Naive thymus-derived CD4-positive, alpha-beta T cell (primary cell): ENCODE results near the gene POTEB3. TPM values are rescaled to one million over a fixed set of nuclear protein-coding genes. Genes with fewer than 3 reads are reported as not detected.
"Not testable (repeated sequence)": the region's sequence is repeated elsewhere in the genome, so short reads cannot be mapped to it uniquely, and the experiment has no call there.

Experiments
- ATAC-seq: fragments of 150-1000 bp; cut with Tn5 transposase; 2 replicates; pipeline ENCODE4 v1.10.0; 2021; ENCODE audit warnings: mild to moderate bottlenecking, moderate library complexity
- CTCF ChIA-PET: fragments of 350-600 bp; sonication (Branson Sonifier 250); formaldehyde crosslinking; loops from one replicate; lab custom pipeline; 2021; ENCODE audit warnings: antibody characterized with exemption; lab: Charles Lee
- POLR2A ChIA-PET: fragments of 350-600 bp; sonication (Branson Sonifier 250); formaldehyde crosslinking; loops from one replicate; lab custom pipeline; 2021; ENCODE audit warnings: antibody characterized with exemption, inconsistent platforms; lab: Charles Lee
- DNase-seq, 9 donors: peaks; one replicate each; pipeline versions ENCODE4 v3.0.0 to v3.0.0-alpha.2; 2020 to 2022; ENCODE audit warnings: mixed read lengths in 1 of 9
- H3K27ac ChIP-seq: one replicate; pipeline ENCODE4 v1.7.0; 2013; ENCODE audit warnings: mild to moderate bottlenecking, low read depth, low read length, moderate library complexity
- H3K27me3 ChIP-seq, 2 donors: one replicate each; pipeline ENCODE4 v1.7.0; 2013; ENCODE audit warnings: low read length in 2 of 2, mild to moderate bottlenecking in 2 of 2, moderate library complexity in 2 of 2; ENCODE audit not compliant: control insufficient read depth in 2 of 2, insufficient read depth in 2 of 2
- H3K36me3 ChIP-seq, 3 experiments: 1 replicate in 2 of 3; 2 replicates in 1 of 3; pipeline ENCODE4 v1.7.0; 2013; ENCODE audit warnings: low read length in 3 of 3, mild to moderate bottlenecking in 3 of 3, moderate library complexity in 1 of 3; ENCODE audit not compliant: insufficient read depth in 3 of 3, control insufficient read depth in 2 of 3
- H3K4me1 ChIP-seq, 2 donors: one replicate each; pipeline ENCODE4 v1.7.0; 2013; ENCODE audit warnings: low read length in 2 of 2, mild to moderate bottlenecking in 2 of 2, moderate library complexity in 1 of 2; ENCODE audit not compliant: control insufficient read depth in 2 of 2, insufficient read depth in 2 of 2
- H3K4me3 ChIP-seq: 2 replicates; pipeline ENCODE4 v1.7.0; 2013; ENCODE audit warnings: mild to moderate bottlenecking, low read length
- H3K9me3 ChIP-seq, 3 experiments: 1 replicate in 2 of 3; 2 replicates in 1 of 3; pipeline ENCODE4 v1.7.0; 2013; ENCODE audit warnings: low read length in 3 of 3; ENCODE audit not compliant: control insufficient read depth in 2 of 3
- H3K27ac Mint-ChIP-seq, 9 donors: one replicate each; pipeline ENCODE4 v1.8.0; 2020 to 2022; ENCODE audit warnings: mixed read lengths in 9 of 9, mild to moderate bottlenecking in 8 of 9, moderate library complexity in 5 of 9, inconsistent platforms in 2 of 9
- H3K27me3 Mint-ChIP-seq, 5 donors: one replicate each; pipeline ENCODE4 v1.8.0; 2021 to 2022; ENCODE audit warnings: mixed read lengths in 5 of 5, mild to moderate bottlenecking in 1 of 5
- H3K36me3 Mint-ChIP-seq, 5 donors: one replicate each; pipeline ENCODE4 v1.8.0; 2020 to 2022; ENCODE audit warnings: mixed read lengths in 5 of 5, mild to moderate bottlenecking in 3 of 5, inconsistent platforms in 1 of 5
- H3K4me1 Mint-ChIP-seq, 7 donors: one replicate each; pipeline ENCODE4 v1.8.0; 2020 to 2022; ENCODE audit warnings: mixed read lengths in 7 of 7, mild to moderate bottlenecking in 3 of 7, inconsistent platforms in 1 of 7
- H3K4me3 Mint-ChIP-seq, 10 donors: one replicate each; pipeline ENCODE4 v1.8.0; 2020 to 2022; ENCODE audit warnings: mild to moderate bottlenecking in 10 of 10, mixed read lengths in 10 of 10, moderate library complexity in 6 of 10, inconsistent platforms in 2 of 10
- H3K9me3 Mint-ChIP-seq, 11 donors: one replicate each; pipeline ENCODE4 v1.8.0; 2020 to 2022; ENCODE audit warnings: mixed read lengths in 11 of 11, mild to moderate bottlenecking in 4 of 11, inconsistent platforms in 1 of 11, moderate library complexity in 1 of 11
- intact Hi-C, 2 donors: fragments of 100-400 bp; cut with micrococcal nuclease; formaldehyde crosslinking; loops; one replicate each; pipeline ENCODE4 v1.15.1; 2023
- polyA plus RNA-seq, 2 donors: library from polyadenylated mRNA; unstranded; fragments of 300-500 nt; fragmentation: Illumina TruSeq; gene quantifications; one replicate each; pipeline ENCODE4 v1.2.3, GENCODE V29; 2021
- total RNA-seq, 6 experiments: library from RNA in 5 of 6; stranded (reverse) in 5 of 6; gene quantifications; 1 replicate in 5 of 6; 2 replicates in 1 of 6; pipeline ENCODE4 v1.2.3 and lab custom pipeline; 2021 to 2026

The POTEB3 gene
- total RNA-seq = not detected
- not detected for polyA plus RNA-seq
- total RNA-seq (lab: John Stamatoyannopoulos, UW) = not detected

GRCh38 chr15:21440399-21440798 is at the start of gene POTEB3:
Gene POTEB3 (minus strand): TSS chr15:21440499. CDS start chr15:21440011, 488 bp downstream.
- H3K36me3 ChIP-seq, POLR2A ChIA-PET, H3K4me3 Mint-ChIP-seq, H3K4me3 ChIP-seq, CTCF ChIA-PET, H3K27ac Mint-ChIP-seq, H3K27me3 Mint-ChIP-seq, DNase-seq, H3K27me3 ChIP-seq, intact Hi-C loops, H3K36me3 Mint-ChIP-seq, H3K4me1 Mint-ChIP-seq, H3K27ac ChIP-seq, ATAC-seq, H3K4me1 ChIP-seq, H3K9me3 ChIP-seq, H3K9me3 Mint-ChIP-seq: not testable (repeated sequence)

GRCh38 chr15:21453683-21454082 is 13.4 kb upstream of the POTEB3 start:
- H3K9me3 ChIP-seq, CTCF ChIA-PET, H3K4me1 Mint-ChIP-seq, H3K36me3 ChIP-seq, H3K4me3 ChIP-seq, DNase-seq, H3K27ac Mint-ChIP-seq, H3K4me3 Mint-ChIP-seq, H3K27ac ChIP-seq, H3K27me3 ChIP-seq, H3K9me3 Mint-ChIP-seq, H3K36me3 Mint-ChIP-seq, H3K27me3 Mint-ChIP-seq, POLR2A ChIA-PET, H3K4me1 ChIP-seq, intact Hi-C loops, ATAC-seq: not testable (repeated sequence)

GRCh38 chr15:21451920-21452563 is 11.7 kb upstream of the POTEB3 start:
- POLR2A ChIA-PET, H3K27me3 Mint-ChIP-seq, H3K36me3 ChIP-seq, H3K4me3 ChIP-seq, intact Hi-C loops, CTCF ChIA-PET, H3K9me3 Mint-ChIP-seq, H3K27ac Mint-ChIP-seq, H3K9me3 ChIP-seq, H3K27me3 ChIP-seq, H3K4me1 Mint-ChIP-seq, DNase-seq, H3K27ac ChIP-seq, H3K4me3 Mint-ChIP-seq, H3K36me3 Mint-ChIP-seq, H3K4me1 ChIP-seq, ATAC-seq: not testable (repeated sequence)

GRCh38 chr15:21451487-21451886 is 11.2 kb upstream of the POTEB3 start:
- H3K27ac ChIP-seq, intact Hi-C loops, H3K4me1 Mint-ChIP-seq, H3K27ac Mint-ChIP-seq, DNase-seq, H3K4me3 Mint-ChIP-seq, H3K9me3 ChIP-seq, H3K4me3 ChIP-seq, ATAC-seq, POLR2A ChIA-PET, H3K27me3 ChIP-seq, H3K36me3 ChIP-seq, H3K27me3 Mint-ChIP-seq, H3K9me3 Mint-ChIP-seq, CTCF ChIA-PET, H3K4me1 ChIP-seq, H3K36me3 Mint-ChIP-seq: not testable (repeated sequence)

GRCh38 chr15:21407366-21407765 is 32.9 kb downstream of the POTEB3 start:
- intact Hi-C loops, CTCF ChIA-PET, ATAC-seq: not testable (repeated sequence)

GRCh38 chr15:21401531-21401930 is 38.8 kb downstream of the POTEB3 start:
- H3K27ac ChIP-seq, DNase-seq, H3K36me3 Mint-ChIP-seq, ATAC-seq, H3K9me3 Mint-ChIP-seq, H3K4me1 Mint-ChIP-seq, POLR2A ChIA-PET, H3K27me3 ChIP-seq, CTCF ChIA-PET, H3K27ac Mint-ChIP-seq, H3K4me1 ChIP-seq, H3K27me3 Mint-ChIP-seq, H3K4me3 Mint-ChIP-seq, H3K36me3 ChIP-seq, intact Hi-C loops, H3K9me3 ChIP-seq, H3K4me3 ChIP-seq: not testable (repeated sequence)

More at GRCh38 chr15:21407366-21407765, 32.9 kb downstream of the POTEB3 start:
- H3K4me3 ChIP-seq, H3K27me3 Mint-ChIP-seq, H3K4me1 ChIP-seq, H3K27ac Mint-ChIP-seq, DNase-seq, H3K4me1 Mint-ChIP-seq, H3K36me3 Mint-ChIP-seq, H3K9me3 ChIP-seq, H3K4me3 Mint-ChIP-seq, H3K27me3 ChIP-seq, H3K36me3 ChIP-seq, H3K27ac ChIP-seq, POLR2A ChIA-PET, H3K9me3 Mint-ChIP-seq: not testable (repeated sequence)

- H3K36me3 Mint-ChIP-seq, H3K27ac Mint-ChIP-seq, intact Hi-C loops, H3K4me3 ChIP-seq, H3K27me3 ChIP-seq, H3K27ac ChIP-seq, POLR2A ChIA-PET, DNase-seq, ATAC-seq, H3K4me1 ChIP-seq, CTCF ChIA-PET, H3K36me3 ChIP-seq, H3K9me3 ChIP-seq, H3K4me1 Mint-ChIP-seq, H3K27me3 Mint-ChIP-seq, H3K9me3 Mint-ChIP-seq, H3K4me3 Mint-ChIP-seq: not testable (repeated sequence)
Observed at GRCh38 chr15:21399111-21399510, 41.2 kb downstream of the POTEB3 start.
